Adrenal gland (tissue), 12 donors: ENCODE measurements around the gene ERGIC2. TPM values are rescaled to one million over a fixed set of nuclear protein-coding genes. Genes with fewer than 3 reads are reported as not detected.

Source experiments
- DNase-seq, 7 donors: peaks; one replicate each; pipeline ENCODE4 v3.0.0-alpha.2; 2019 to 2020
- H3K27ac ChIP-seq, 5 donors: fragments of 200-600 bp; sonication (generic) in 4 of 5; 1 replicate in 3 of 5; 2 replicates in 2 of 5; pipeline versions ENCODE4 v1.5.1 to v1.8.0; 2016 to 2020; ENCODE audit warnings: mild to moderate bottlenecking in 1 of 5
- H3K27me3 ChIP-seq: fragments of 200-600 bp; 2 replicates; pipeline ENCODE4 v1.8.0; 2021
- H3K36me3 ChIP-seq, 2 donors: fragments of 200-600 bp; replicated peaks in 1 of 2; 1 replicate in 1 of 2; 2 replicates in 1 of 2; pipeline versions ENCODE4 v1.5.1 to v1.8.0; 2018 to 2022
- H3K4me1 ChIP-seq, 2 donors: fragments of 200-600 bp; replicated peaks in 1 of 2; 1 replicate in 1 of 2; 2 replicates in 1 of 2; pipeline versions ENCODE4 v1.5.1 to v1.8.0; 2018 to 2021
- H3K4me3 ChIP-seq, 4 donors: fragments of 200-600 bp; sonication (generic) in 3 of 4; one replicate each; pipeline ENCODE4 v1.5.1; 2016 to 2018
- H3K9me3 ChIP-seq, 3 donors: fragments of 200-600 bp; sonication (generic) in 1 of 3; replicated peaks in 1 of 3; 1 replicate in 2 of 3; 2 replicates in 1 of 3; pipeline versions ENCODE4 v1.5.1 to v1.8.0; 2016 to 2021
- CTCF ChIP-seq, 6 experiments: fragments of 450-650 bp in 4 of 6; fragments of 200-600 bp in 2 of 6; sonication (generic) in 1 of 6; IDR thresholded peaks; 1 replicate in 5 of 6; 2 replicates in 1 of 6; pipeline versions ENCODE4 v1.5.1 to v1.8.0; 2016 to 2021; ENCODE audit warnings: antibody characterized with exemption in 6 of 6, mild to moderate bottlenecking in 2 of 6, moderate library complexity in 1 of 6
- POLR2A ChIP-seq, 2 donors: fragments of 450-650 bp; IDR thresholded peaks; one replicate each; pipeline ENCODE4 v1.6.1; 2017; ENCODE audit warnings: antibody characterized with exemption in 2 of 2, mild to moderate bottlenecking in 2 of 2, moderate library complexity in 1 of 2
- WGBS, 4 donors: extraction: QIAGEN DNeasy Blood & Tissue Kit in 2 of 4; methylation state at CpG; one replicate each; pipeline versions ENCODE4 v1.1.5 to v1.1.7; 2013 to 2017; 5-methylcytosine and 5-hydroxymethylcytosine counted together
- intact Hi-C, 2 donors: fragments of 100-400 bp; cut with DNase I; formaldehyde crosslinking; loops; one replicate each; pipeline versions ENCODE4 v1.14.1 to v1.15.0; 2022 to 2023
- polyA plus RNA-seq, 3 donors: library from polyadenylated mRNA; stranded (reverse); fragments of 200-250 nt in 2 of 3; fragments of 350-450 nt in 1 of 3; fragmentation: Illumina TruSeq in 1 of 3; extraction: RNeasy Lipid Tissue Mini Kit (QIAGEN cat#74804) in 1 of 3; gene quantifications; one replicate each; pipeline ENCODE4 v1.2.3, GENCODE V29; 2013 to 2014
- total RNA-seq, 9 donors: library from RNA; depleted of rRNA in 4 of 9; stranded (reverse); fragments of >200 nt in 4 of 9; fragments of 120-200 nt in 1 of 9; fragmentation: NEBNext Ultra II Directional in 1 of 9; extraction: Animal tissue kit (Norgen Biotek cat#: 25700) in 1 of 9; gene quantifications; one replicate each; pipeline versions ENCODE4 v1.1.0 to v1.2.4, GENCODE V29; 2013 to 2023
- donor health status: healthy with polysubstance abuse.
- donor health status: Bipolar disorder and iron deficiency.
- donor health status: DM: yes; HTN: yes; CAD: no.
- donor health status: DM: no; HTN: no; CAD: no.
- donor health status: DM: no; HTN: no; CAD: no.
- donor health status: DM: yes; HTN: yes; CAD: no.

The ERGIC2 gene
- total and polyA plus RNA-seq, 12 donors, result 17.9 to 134 (median 60.7) TPM

- intact Hi-C loops, result no loop called here
- H3K4me1 ChIP-seq, result no peaks in the 10 kb centered on the region
- H3K4me3 ChIP-seq, result no peak overlapping the region
- DNase-seq, result no peak
- no peak overlapping the region for H3K27ac ChIP-seq
- H3K9me3 ChIP-seq, result no peaks in the 10 kb centered on the region
- no peaks in the 10 kb centered on the region for H3K27me3 ChIP-seq
- H3K36me3 ChIP-seq, result peaks cover 0 to 10% of the 10 kb centered on the region in 2 donors
- TF ChIP-seq POLR2A (IDR thresholded peaks at IDR 0.05) (no peak), CTCF (IDR thresholded peaks at IDR 0.05) (no peak)
Observed at GRCh38 chr12:29350080-29350479, 30.9 kb downstream of the ERGIC2 start.

- Histone ChIP-seq H3K27ac (no peak overlapping the region), H3K4me1 (no peaks in the 10 kb centered on the region), H3K4me3 (no peak overlapping the region), H3K36me3 (peaks cover 0 to 10% of the 10 kb centered on the region in 2 donors), H3K9me3 (no peaks in the 10 kb centered on the region), H3K27me3 (no peaks in the 10 kb centered on the region)
- intact Hi-C loops, result no loop called here
- 93 to 100% (median 96%) methylated on average over 3 of the region's 3 CpGs for WGBS, 4 donors
- no peak for DNase-seq
- TF ChIP-seq POLR2A (IDR thresholded peaks at IDR 0.05), result no peak
- TF ChIP-seq CTCF (IDR thresholded peaks at IDR 0.05), result no peak
Observed at GRCh38 chr12:29346769-29347421, 34.1 kb downstream of the ERGIC2 start.

GRCh38 chr12:29343022-29343799, 37.8 kb downstream of the ERGIC2 start:
- 85 to 95% (median 91%) methylated on average over 2 of the region's 2 CpGs for WGBS, 4 donors
- H3K4me3 ChIP-seq, result no peak overlapping the region
- no peak for TF ChIP-seq CTCF (IDR thresholded peaks at IDR 0.05)
- no peak for TF ChIP-seq POLR2A (IDR thresholded peaks at IDR 0.05)
- H3K27ac ChIP-seq, result no peak overlapping the region
- H3K4me1 ChIP-seq, result no peaks in the 10 kb centered on the region
- H3K36me3 ChIP-seq, result peaks cover 0 to 20% of the 10 kb centered on the region in 2 donors
- intact Hi-C loops, result no loop called here
- DNase-seq, result no peak
- no peaks in the 10 kb centered on the region for H3K27me3 ChIP-seq
- no peaks in the 10 kb centered on the region for H3K9me3 ChIP-seq

GRCh38 chr12:29337325-29337724, 43.6 kb downstream of the ERGIC2 start:
- peaks cover 0 to 16% of the 10 kb centered on the region in 2 donors for H3K36me3 ChIP-seq

More at GRCh38 chr12:29337325-29337724, 43.6 kb downstream of the ERGIC2 start:
- Histone ChIP-seq H3K4me1 (no peaks in the 10 kb centered on the region), H3K27ac (no peak overlapping the region), H3K27me3 (no peaks in the 10 kb centered on the region), H3K9me3 (no peaks in the 10 kb centered on the region), H3K4me3 (no peak overlapping the region)
- DNase-seq, result no peak
- 90 to 100% (median 94%) methylated on average over 1 of the region's 1 CpG for WGBS, 4 donors
- intact Hi-C loops, result no loop called here
- TF ChIP-seq POLR2A (IDR thresholded peaks at IDR 0.05) (no peak), CTCF (IDR thresholded peaks at IDR 0.05) (no peak)
